ENCODE measurements around the gene DPH5.

GRCh38 chr1:101055623-101056022 is 30.0 kb upstream of the DPH5 start:
- no peak for TF ChIP-seq SUZ12 (IDR thresholded peaks at IDR 0.05; ENCODE audit: unreplicated experiment)
- TF ChIP-seq CTCF (IDR thresholded peaks at IDR 0.05 in 2 of 3, conservative IDR thresholded peaks at IDR 0.05 in 1 of 3; ENCODE audit: control insufficient read depth in 2 of 3, extremely low read depth in 1 of 3, insufficient read depth in 1 of 3, low read depth in 3 of 3, low read length in 3 of 3) = no peak
- TF ChIP-seq ZBTB33 (IDR thresholded peaks at IDR 0.05) = no peak
- no peak for TF ChIP-seq BRCA1 (IDR thresholded peaks at IDR 0.05; ENCODE audit: low read depth, low read length)
- TF ChIP-seq POLR2A (IDR thresholded peaks at IDR 0.05; ENCODE audit: low read depth, low read length) = no peak
- TF ChIP-seq SMARCA5 (IDR thresholded peaks at IDR 0.05) = no peak

Measured in GM12878 (cell line).